ENCODE data around the gene NR1H2.
A peak's percentile ranks its signal among the peaks of the same experiment; 100 is the strongest.
"Not testable (repeated sequence)": the region's sequence is repeated elsewhere in the genome, so short reads cannot be mapped to it uniquely, and the experiment has no call there.

Gene NR1H2

DNA sequence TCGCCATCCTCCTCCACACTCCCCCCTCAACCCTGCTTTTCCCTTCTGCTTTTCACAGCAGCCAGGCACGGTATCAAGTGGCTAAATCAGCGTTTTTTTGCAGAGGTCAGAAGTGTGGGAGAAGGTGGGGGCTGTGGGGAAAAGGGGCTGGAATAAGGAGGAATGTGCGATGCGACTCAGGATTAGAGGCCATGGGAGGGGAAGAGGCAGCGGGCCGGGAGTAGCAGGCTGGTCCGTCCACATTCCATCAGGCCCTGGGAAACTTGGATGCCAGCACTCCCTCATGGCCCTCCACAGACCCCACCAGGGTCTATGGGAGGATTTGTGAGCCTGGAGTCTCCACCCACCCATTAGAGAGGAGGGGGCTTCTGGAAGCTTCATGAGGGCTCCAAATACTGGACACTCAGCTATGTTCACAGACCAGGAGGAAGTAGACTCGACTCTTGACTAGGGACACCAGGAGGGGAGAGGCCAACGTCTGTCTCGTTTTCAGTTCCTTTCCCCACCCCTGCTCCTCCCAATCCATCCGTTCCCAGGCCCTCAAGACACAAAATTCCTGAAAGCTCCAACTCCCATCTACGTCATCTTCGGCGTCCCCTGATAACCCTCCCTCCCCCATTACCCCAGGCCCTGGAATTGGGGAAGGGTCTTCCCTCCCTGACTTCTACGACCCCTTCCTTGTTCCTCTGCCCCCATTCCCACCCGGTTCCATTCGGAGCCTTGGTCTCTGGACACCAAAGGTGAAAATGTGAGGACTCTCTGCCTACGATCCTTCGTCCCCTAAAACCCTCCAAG, 43.8 kb upstream of the NR1H2 start:
- Mint-ChIP-seq H3K4me3 (peak overlapping the region; percentile 90 to 94 (median 92)), H3K27me3 (ENCODE audit: low read depth) (peaks cover 20% of the 10 kb centered on the region), H3K9me3 (peaks cover 16% of the 10 kb centered on the region), H3K27ac (peak overlapping the region; percentile 98 to 100 (median 99)), H3K4me1 (peaks cover 40% of the 10 kb centered on the region), H3K36me3 (ENCODE audit: low read depth) (peaks cover 9% of the 10 kb centered on the region)
- TF ChIP-seq, protein P1, sequence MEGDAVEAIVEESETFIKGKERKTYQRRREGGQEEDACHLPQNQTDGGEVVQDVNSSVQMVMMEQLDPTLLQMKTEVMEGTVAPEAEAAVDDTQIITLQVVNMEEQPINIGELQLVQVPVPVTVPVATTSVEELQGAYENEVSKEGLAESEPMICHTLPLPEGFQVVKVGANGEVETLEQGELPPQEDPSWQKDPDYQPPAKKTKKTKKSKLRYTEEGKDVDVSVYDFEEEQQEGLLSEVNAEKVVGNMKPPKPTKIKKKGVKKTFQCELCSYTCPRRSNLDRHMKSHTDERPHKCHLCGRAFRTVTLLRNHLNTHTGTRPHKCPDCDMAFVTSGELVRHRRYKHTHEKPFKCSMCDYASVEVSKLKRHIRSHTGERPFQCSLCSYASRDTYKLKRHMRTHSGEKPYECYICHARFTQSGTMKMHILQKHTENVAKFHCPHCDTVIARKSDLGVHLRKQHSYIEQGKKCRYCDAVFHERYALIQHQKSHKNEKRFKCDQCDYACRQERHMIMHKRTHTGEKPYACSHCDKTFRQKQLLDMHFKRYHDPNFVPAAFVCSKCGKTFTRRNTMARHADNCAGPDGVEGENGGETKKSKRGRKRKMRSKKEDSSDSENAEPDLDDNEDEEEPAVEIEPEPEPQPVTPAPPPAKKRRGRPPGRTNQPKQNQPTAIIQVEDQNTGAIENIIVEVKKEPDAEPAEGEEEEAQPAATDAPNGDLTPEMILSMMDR (IDR thresholded peaks at IDR 0.05; ENCODE audit: unreplicated experiment in 3 of 3) = no peak

DNA sequence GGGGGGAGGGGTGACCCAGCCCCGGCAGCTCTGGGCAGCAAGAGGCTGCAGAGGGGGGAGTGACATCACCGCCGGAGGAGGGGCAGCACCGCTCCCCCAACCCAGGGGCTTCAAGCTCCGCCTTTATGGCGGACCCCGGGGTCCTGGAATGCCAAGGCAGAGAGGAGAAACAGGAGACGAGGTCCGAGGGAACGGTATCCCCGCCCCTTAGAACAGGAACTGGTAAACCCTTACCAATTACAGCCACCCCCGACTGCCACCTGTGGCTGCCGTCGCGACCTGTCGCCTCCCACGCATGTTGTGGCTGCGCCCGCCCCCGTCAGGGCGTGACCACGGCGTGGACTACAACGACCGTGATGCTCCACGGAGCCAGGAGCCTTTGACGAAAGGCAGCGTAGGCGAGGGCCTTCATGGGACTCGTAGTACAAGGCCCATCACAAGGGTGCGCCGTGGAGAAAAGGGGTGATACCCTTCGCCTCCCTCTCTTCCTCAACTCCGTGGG, 43.0 kb upstream of the NR1H2 start:
- H3K27ac Mint-ChIP-seq = peak overlapping the region; percentile 98 to 100 (median 99)
- peaks cover 16% of the 10 kb centered on the region for H3K9me3 Mint-ChIP-seq
- TF ChIP-seq, protein P1 (IDR thresholded peaks at IDR 0.05; ENCODE audit: unreplicated experiment in 3 of 3) = no peak
- H3K27me3 Mint-ChIP-seq (ENCODE audit: low read depth) = peaks cover 14% of the 10 kb centered on the region
- H3K4me1 Mint-ChIP-seq = peaks cover 37% of the 10 kb centered on the region
- peak overlapping the region; percentile 90 to 94 (median 92) for H3K4me3 Mint-ChIP-seq
- H3K36me3 Mint-ChIP-seq (ENCODE audit: low read depth) = peaks cover 12% of the 10 kb centered on the region

DNA sequence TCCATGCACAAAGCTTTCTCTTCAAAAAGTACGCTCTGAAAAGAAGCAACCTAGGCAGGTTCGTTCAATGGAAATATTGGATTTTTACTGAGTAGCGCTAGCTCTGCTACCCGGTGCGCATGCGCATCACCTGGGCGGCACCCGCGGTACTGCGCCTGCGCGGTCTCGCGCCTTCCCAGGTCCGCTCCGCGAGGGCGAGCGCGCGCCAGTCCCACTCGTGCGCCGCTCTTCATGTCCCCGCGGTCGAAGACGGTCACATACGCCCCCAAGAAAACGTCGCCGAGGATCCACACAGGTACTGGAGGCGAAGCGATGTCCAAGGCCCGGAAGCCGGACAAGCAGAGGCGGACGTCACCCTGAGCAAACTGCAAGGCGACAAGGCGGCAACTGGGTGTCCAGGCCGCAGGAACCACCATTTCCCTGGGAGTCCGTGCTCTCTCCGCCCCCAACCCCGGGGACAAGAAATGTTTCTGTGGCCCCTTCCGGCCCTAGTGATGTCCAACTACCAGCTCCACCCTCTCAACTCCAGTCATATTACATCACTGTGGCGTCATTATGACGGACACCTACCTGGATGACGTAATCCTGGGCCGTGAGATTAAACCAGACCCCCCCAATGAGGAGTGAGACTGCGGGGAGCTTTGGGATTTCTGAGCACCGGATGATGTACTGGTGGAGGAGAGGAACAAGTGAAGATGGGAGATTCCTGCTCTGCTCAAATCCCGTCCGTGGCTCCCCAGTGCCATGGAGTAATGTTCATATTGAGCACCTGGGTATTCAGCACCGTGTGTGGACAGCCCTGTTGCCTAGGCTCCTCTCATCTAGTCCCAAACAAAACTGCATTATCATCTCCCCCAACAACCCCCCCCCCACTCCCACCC, 42.3 kb upstream of the NR1H2 start:
- peaks cover 16% of the 10 kb centered on the region for H3K9me3 Mint-ChIP-seq
- peak overlapping the region; percentile 90 to 94 (median 92) for H3K4me3 Mint-ChIP-seq
- TF ChIP-seq, protein P1 (IDR thresholded peaks at IDR 0.05; ENCODE audit: unreplicated experiment in 3 of 3) = no peak
- H3K4me1 Mint-ChIP-seq = peaks cover 37% of the 10 kb centered on the region
- H3K27ac Mint-ChIP-seq = peak overlapping the region; percentile 98 to 100 (median 99)
- peaks cover 12% of the 10 kb centered on the region for H3K27me3 Mint-ChIP-seq (ENCODE audit: low read depth)
- H3K36me3 Mint-ChIP-seq (ENCODE audit: low read depth) = peaks cover 12% of the 10 kb centered on the region

DNA sequence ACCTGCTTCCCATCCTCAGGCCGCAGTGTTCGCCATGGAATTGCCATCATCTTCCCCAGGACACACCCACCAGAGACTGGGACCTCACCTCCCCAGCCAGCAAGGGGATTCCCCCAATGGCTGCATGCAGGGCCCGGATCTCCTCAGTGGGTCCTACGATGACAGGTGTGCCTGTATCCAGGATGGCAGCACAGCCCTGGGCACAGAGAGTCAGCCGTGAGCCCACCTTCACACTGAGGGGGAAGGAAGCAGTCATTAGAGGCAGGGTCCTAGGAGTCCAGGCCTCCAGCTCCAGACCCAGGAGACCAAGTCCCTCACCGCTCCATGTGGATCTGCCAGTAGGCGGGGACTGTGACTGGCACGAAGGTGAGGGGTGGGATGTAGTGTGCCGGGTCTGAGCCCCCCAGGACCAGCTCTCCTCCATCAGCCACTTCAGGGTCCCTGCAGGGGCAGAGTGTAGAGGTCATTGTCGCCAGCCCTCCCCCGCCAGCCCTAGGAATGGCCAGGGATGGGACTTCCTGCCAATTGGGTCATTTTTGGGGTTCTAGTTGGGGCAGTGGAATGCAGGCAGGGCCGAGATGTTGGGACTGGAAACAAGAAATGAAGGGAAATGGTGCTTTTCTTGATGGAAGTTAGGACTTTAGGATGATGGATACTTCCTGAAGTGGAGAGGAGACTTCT, 41.4 kb upstream of the NR1H2 start:
- peaks cover 16% of the 10 kb centered on the region for H3K9me3 Mint-ChIP-seq
- peaks cover 29% of the 10 kb centered on the region for H3K4me1 Mint-ChIP-seq
- peak overlapping the region; percentile 65 to 92 (median 71) for H3K4me3 Mint-ChIP-seq
- peaks cover 5% of the 10 kb centered on the region for H3K27me3 Mint-ChIP-seq (ENCODE audit: low read depth)
- H3K36me3 Mint-ChIP-seq (ENCODE audit: low read depth) = peaks cover 16% of the 10 kb centered on the region
- H3K27ac Mint-ChIP-seq = peak overlapping the region; percentile 31 to 61 (median 43)
- TF ChIP-seq, protein P1 (IDR thresholded peaks at IDR 0.05; ENCODE audit: unreplicated experiment in 3 of 3) = no peak

- not testable (repeated sequence) for H3K27ac Mint-ChIP-seq; H3K27me3 Mint-ChIP-seq (ENCODE audit: low read depth); H3K4me3 Mint-ChIP-seq
- Mint-ChIP-seq H3K9me3 (peaks cover 16% of the 10 kb centered on the region), H3K36me3 (ENCODE audit: low read depth) (peaks cover 23% of the 10 kb centered on the region), H3K4me1 (peaks cover 17% of the 10 kb centered on the region)
Observed at GRCh38 chr19:50337031-50337430, 39.2 kb upstream of the NR1H2 start.
